ENCODE results near the gene PTBP1.
A peak's percentile ranks its signal among the peaks of the same experiment; 100 is the strongest.

The PTBP1 gene

DNA sequence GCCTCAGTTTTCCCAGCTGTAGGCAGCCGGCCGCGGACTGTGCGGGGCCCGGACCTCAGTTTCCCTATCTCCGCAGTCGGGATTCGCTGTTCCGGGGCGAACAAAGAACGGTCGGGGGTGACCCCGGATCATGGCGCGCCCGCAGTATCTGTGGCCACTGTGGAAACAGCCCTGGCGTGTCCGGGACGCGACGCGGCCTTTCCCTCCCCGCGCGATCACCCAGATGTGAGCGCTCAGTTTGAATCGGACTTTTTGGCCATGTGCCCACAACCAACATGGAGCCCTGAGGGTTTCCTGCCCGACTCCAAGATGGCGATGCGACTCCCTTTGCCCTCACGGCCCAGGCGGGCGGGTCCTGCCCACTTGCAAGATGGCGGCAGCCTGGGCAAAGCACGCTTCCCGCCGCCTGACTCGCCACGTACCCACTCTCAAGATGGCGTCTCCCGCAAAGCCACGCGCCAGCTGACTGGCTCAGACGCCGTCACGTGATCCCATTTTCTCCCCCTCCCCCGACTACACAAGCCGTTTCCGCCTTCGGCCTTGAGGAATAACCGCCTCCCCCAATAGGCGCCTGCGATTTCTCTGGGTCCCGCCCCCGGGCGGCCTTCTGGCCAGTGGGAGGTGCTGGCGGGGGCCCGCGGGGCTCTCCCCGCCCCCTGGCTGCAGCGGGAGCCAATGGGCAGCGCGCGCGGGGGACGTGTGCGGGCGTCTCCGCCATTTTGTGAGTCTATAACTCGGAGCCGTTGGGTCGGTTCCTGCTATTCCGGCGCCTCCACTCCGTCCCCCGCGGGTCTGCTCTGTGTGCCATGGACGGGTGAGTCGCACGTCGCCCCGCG, at the start of gene PTBP1:
TSS of gene PTBP1 (plus strand) at position 761 of the 836 bp plus-strand sequence. CDS start at position 807, 46 bp downstream.
- peak; percentile 99 for DNase-seq (ENCODE audit: low spot score)

DNA sequence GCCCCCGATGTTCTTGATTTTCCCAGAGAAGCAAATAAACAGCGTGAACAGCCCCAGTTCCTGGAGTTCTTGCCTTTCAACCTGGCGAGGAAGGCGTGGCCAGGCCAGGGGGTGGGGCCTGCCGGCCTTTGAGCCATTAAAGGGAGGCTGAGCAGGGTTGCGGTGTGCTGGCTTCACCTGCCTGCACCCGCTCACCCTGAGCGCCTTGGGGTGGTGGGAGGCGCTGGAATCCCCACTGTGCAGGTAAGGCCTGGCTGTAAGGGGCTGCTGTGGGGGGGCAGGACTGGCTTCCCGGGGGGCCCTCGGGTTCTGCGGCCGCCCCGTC, 49.0 kb upstream of the PTBP1 start:
- no peak for DNase-seq (ENCODE audit: low spot score)

DNA sequence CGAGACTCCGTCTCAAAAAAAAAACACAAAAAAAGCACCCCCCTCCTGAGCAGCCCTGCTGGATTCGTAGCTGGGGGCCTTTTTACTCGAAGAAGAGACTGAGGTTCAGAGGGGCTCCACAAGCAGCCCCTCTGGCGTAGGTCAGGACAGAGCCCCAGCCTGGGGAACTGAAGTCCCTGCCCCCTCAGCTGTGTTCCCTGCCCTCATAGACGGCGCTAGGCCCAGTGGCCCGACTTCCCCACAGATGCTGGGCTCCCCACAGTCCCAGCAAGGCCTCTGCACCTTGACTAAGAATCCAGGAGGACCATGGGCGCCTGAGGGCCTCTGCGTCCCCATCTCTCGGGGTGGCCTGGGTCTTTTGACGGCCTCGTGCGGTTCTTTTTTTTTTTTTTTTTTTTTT, 47.4 kb upstream of the PTBP1 start:
- DNase-seq (ENCODE audit: low spot score) = no peak

DNA sequence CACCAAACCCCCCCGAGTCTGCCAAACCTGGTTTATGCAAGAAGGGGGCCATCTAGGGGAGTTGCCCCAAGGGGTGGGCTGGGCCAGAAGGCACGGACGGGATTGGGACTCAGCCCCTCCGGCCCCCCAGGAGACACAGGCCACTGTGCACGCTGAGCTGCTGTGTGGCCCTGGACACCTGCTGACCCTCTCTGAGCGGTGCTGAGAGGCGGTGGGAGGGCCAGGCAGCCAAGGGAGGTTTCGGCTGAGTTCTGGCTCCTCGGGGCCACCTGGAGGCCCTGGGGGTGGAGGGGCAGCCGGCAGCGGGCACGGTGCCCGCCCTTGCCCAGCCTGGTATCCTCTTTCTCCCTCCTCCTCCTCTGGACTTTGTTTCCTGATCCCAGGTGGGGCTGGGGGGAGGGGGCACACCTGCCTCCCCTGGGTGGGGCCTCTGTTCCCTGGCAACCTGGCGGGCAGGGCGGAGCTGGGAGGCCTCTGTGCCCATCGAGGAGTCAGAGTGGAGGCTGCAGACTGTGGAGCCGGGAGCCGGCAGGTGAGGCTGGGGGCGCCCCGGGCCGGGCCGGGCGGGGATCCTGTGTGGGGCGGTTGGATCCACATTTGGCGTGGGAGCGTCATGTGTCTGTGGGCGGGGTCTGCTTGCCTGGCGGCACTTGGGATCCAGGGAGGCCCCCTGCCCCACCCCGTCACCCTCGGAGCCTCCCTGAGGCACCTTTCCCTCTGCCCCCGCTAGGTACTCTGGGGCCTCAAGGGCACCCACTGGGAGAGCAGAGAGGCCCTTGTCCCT, 46.4 kb upstream of the PTBP1 start, which contains the start of gene MISP:
TSS of gene MISP (plus strand) at position 473 of the 784 bp plus-strand sequence. CDS start 5,835 bp downstream, outside the sequence.
- DNase-seq (ENCODE audit: low spot score) = no peak

DNA sequence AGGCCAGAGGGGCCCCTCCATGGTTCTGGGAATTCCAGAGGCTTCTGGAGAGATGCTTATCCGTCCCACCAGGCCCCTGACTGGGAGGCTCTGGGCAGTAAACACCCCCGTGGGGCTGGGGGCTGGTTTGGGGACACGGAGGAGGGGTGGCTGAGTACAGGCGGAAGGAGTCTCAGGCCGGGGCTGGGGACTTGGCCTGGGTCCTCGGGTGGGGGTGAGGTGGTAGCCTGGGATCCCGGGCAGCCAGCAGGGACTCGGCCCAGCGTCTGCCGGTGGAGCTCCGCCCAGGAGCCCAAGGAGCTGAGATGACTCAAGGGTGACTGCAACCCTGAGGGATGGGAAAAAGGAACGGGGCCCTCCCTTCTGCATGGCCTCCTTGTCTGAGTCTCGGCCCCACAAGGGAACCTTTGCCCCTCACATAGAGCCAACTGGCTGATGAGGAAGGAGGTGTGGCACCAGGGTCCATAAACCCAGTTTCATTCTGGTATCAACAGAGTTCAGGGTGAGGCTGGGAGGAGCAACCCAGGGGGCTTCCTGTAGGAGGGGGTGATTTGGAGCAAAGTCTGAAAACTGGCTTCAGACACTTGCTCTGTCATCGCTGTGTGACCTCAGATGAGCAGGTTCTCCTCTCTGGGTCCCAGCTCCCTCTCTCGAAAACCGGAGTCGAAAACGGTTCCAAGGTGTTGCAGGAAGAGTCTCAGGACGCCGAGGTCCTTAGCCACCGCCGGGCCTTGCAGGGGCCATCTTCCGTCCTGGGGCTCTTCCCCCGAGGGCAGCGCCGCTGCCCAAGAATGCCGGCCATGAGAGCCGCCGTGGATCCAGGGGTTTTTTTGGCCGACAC, 45.5 kb upstream of the PTBP1 start:
- DNase-seq (ENCODE audit: low spot score) = peak; percentile 96

DNA sequence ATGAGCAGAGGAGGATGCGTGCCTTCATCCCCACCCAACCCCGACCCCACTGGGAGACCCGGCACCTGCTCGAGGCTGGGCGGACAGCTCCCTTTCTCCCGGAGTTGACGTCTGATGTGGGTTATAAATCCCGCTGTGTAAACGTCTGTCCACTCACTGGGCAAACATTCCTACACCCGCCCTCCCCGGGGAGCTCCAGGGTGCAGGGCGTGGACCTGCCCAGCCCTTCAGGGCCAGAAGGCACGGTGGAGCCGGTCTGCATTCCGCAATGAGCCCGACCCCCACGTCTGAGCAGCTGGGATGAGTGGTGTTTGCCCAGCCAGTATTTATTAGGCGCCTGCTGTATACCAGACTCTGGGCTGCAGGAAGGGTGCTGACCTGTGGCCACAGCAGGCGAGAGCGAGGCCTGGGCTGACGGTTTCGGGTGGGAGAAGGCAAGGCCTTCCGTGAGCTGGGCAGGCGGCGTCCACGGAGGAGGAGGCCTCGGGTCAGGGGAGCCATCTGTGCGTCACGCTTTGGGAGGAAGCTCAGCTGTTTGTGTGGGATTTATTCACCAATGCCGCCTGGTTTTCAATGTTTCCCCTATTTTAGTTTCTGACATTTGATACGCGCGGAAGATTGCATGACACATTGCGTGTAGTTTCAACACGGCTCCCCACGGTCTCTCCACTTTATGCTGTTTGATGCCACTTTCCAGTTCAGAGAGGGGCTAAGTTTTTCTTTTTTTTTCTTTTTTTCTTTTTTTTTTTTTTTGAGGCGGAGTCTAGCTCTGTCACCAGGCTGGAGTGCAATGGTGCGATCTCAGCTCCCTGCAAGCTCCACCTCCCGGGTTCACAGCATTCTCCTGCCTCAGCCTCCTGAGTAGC, 44.4 kb upstream of the PTBP1 start:
- peak; percentile 78 for DNase-seq (ENCODE audit: low spot score)

DNA sequence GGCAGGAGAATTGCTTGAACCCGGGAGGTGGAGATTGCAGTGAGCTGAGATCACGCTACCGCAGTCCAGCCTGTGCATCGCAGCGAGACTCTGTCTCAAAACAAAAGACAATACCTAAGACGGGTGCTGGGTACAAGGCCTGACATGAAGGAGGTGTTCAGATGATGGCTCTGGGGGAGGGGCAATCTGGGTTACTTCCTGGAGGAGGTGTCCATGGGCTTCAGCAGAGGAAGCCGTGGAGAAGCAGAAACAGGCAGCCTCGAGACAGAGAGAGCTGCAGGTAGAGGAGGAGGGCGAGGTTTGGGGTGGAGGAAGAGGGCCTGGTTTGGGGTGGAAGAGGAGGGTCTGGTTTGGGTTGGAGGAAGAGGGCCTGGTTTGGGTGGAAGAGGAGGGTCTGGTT, 42.7 kb upstream of the PTBP1 start:
- DNase-seq (ENCODE audit: low spot score) = no peak

DNA sequence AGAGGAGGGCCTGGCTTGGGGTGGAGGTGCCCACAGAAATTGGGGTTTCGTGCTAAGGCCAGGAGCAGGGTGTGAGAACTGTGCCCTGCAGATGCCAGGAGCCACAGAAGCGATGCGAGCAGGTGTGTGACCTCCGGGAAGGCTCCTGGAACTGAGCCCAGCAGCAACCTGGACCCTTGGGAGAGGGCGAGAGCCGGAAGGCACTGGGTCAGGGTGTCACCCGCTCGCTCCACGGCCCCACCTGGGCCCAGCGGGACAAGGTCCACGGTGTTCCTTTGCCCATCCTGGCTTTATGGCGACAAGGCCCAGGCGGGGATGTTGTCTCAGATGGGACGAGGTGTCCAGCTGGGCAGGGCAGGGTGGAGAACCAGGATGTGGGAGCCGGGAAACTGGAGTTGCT, 42.2 kb upstream of the PTBP1 start:
- DNase-seq (ENCODE audit: low spot score) = no peak

DNA sequence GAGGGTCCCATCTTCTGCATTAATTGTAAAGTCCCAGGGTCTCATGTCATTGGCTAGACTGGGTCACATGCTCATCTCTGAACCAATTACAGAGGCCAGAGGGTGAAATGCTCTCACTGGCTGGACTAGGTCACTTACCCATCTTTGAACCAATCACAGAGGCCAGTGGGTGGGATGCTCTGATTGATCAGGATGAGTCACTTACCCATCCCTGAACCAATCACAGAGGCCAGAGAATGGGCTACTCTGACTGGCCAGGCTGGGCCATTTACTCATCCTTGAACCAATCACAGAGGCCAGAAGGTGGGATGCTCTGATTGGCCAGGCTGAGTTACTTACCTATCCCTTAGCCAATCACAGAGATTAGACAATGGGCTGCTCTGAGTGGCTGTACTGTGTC, 41.0 kb upstream of the PTBP1 start:
- peak; percentile 31 for DNase-seq (ENCODE audit: low spot score)

DNA sequence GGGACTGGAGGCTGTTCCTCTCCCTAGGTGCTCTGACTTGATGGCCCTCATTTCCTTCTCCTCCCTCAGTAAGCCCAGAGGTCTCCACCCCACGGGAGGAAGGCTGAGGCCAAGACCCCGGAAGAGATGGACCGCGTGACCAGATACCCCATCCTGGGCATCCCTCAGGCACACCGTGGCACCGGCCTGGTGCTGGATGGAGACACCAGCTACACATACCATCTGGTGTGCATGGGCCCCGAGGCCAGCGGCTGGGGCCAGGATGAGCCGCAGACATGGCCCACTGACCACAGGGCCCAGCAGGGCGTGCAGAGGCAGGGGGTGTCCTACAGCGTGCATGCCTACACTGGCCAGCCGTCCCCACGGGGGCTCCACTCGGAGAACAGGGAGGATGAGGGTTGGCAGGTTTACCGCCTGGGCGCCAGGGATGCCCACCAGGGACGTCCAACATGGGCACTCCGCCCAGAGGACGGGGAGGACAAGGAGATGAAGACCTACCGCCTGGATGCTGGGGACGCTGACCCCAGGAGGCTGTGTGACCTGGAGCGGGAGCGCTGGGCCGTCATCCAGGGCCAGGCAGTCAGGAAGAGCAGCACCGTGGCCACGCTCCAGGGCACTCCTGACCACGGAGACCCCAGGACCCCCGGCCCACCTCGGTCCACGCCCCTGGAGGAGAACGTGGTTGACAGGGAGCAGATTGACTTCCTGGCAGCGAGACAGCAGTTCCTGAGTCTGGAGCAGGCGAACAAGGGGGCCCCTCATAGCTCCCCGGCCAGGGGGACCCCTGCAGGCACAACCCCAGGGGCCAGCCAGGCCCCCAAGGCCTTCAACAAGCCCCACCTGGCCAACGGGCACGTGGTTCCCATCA, 40.2 kb upstream of the PTBP1 start:
- DNase-seq (ENCODE audit: low spot score) = no peak

DNA sequence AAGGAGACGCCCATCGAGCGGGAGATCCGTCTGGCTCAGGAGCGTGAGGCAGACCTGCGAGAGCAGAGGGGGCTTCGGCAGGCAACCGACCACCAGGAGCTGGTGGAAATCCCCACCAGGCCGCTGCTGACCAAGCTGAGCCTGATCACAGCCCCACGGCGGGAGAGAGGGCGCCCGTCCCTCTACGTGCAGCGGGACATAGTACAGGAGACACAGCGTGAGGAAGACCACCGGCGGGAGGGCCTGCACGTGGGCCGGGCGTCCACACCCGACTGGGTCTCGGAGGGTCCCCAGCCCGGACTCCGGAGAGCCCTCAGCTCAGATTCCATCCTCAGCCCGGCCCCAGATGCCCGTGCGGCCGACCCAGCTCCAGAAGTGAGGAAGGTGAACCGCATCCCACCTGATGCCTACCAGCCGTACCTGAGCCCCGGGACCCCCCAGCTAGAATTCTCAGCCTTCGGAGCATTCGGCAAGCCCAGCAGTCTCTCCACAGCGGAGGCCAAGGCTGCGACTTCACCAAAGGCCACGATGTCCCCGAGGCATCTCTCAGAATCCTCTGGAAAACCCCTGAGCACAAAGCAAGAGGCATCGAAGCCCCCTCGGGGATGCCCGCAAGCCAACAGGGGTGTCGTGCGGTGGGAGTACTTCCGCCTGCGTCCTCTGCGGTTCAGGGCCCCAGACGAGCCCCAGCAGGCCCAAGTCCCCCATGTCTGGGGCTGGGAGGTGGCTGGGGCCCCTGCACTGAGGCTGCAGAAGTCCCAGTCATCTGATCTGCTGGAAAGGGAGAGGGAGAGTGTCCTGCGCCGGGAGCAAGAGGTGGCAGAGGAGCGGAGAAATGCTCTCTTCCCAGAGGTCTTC, 39.2 kb upstream of the PTBP1 start:
- DNase-seq (ENCODE audit: low spot score) = no peak

DNA sequence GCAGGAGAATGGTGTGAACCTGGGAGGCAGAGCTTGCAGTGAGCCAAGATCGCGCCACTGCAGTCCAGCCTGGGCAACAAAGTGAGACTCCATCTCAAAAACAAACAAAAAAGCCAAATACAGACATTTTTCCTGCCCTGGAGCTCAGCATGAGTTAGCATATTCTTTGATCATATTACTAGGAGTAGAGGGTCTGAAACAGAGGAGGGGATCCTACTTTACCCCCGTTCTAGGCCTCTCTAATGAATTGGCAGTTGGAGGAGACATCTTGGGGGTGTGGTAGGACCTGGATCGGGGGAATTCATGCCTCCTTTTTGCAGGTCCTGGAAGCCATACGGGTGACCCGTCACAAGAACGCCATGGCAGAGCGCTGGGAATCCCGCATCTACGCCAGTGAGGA, 34.1 kb upstream of the PTBP1 start:
- DNase-seq (ENCODE audit: low spot score) = no peak

DNA sequence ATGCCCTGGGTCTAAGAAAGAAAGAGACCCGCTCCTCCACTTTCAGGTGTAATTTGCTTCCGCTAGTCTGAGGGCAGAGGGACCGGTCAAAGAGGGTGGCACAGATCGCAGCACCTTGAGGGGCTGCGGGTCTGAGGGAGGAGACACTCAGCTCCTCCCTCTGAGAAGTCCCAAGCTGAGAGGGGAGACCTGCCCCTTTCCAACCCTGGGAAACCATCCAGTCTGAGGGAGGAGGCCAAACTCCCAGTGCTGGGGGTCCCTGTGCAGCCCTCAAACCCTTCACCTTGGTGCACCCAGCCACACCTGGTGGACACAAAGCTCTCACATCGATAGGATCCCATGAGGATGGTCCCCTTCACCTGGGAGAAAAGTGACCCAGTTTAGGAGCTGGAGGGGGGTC, 33.4 kb upstream of the PTBP1 start:
- DNase-seq (ENCODE audit: low spot score) = no peak

DNA sequence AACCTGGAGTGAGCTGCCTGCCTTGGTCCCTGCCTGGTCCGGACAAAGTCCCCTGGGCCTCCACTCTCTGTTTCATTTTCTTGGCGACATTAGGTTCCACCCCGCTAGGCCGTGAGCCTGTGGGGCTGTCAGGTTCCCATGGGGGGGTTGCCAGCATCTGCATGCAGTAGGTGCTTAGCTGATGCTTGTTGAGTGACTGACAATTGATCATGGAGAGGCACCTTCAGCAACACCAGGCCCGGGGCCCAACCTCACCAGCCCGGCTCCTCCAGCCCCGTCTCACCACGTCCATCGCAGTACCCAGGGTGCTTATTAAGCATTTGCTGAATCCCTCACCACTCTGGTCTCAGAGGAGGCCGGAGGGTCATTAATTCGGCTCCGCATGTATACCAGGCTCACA, 33.0 kb upstream of the PTBP1 start:
- no peak for DNase-seq (ENCODE audit: low spot score)

DNA sequence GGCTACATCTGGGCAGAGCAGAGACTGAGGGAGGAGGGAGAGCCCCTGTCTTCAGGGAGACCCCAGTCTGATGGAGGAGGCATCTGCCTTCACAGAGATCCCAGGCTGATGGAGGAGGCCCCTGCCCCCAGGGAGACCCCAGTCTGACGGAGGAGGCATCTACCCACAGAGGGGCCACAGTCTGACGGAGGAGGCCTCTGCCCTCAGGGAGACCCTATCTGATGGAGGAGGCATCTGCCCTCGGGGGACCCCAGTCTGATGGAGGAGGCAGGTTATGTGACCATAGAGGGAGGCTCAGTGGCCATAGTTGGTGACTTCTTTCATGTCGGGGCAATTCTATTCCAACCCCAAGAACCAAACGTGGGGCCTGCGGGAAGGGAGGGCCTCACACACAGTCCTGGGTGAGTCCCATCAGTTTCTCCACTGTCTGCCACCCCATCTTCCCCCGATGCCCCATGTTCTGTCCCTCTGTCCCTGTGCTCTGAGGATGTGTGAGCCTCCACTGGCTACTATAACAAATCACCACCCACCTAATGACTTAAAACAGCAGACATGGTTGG, 32.0 kb upstream of the PTBP1 start:
- DNase-seq (ENCODE audit: low spot score) = no peak

DNA sequence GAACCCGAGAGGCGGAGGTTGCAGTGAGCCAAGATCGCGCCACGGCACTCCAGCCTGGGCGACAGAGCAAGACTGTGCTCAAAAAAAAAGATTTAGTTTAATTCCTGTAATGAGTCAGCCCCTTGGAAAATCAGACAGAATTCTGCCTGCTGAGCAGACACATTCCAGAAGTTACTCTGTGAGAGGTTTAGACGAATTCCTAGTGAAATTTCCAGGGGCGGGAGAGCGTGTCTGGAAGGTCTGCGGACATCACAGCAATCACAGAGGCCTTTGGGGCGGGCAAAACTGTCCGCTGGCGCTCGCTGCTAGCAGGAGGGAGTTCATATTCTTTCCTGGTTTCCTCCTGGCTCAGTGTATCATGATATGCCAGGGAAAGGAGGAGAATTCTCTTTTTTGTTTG, 28.8 kb upstream of the PTBP1 start:
- peak; percentile 90 for DNase-seq (ENCODE audit: low spot score)

DNA sequence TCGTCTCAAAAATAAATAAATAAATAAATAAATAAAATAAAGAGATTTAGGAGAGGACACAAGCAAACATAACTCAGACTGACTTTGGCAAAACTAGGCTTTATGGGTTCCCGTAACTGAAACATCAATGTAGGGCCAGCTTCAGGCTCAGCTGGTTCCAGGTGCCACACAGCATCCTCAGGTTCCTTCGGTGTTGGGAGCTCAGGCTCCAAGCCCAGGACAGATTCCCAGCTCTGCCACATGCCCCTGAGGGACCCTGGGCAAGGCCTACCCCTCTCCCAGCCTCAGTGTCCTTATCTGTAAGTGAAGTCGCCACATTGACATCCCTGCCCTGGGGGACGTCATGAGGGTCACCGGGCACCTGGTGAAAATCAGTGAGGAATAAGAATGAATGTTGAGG, 27.6 kb upstream of the PTBP1 start:
- no peak for DNase-seq (ENCODE audit: low spot score)

DNA sequence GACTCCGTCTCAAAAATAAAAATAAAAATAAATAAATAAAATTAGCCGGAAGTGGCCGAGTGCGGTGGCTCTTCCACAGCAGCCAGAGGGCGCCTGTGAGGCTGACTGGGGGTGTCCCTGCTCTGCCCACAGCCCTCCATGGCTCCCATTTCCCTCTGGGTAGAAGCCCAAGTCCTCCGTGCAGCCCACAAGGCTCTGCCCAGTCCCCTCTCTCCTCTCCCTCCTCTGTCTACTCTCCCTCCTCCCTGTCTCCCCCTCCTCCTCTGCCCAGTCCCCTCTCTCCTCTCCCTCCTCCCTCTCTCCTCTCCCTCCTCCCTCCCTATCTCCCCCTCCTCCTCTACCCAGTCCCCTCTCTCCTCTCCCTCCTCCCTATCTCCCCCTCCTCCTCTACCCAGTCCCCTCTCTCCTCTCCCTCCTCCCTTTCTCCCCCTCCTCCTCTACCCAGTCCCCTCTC, 25.9 kb upstream of the PTBP1 start:
- DNase-seq (ENCODE audit: low spot score) = peak; percentile 73

DNA sequence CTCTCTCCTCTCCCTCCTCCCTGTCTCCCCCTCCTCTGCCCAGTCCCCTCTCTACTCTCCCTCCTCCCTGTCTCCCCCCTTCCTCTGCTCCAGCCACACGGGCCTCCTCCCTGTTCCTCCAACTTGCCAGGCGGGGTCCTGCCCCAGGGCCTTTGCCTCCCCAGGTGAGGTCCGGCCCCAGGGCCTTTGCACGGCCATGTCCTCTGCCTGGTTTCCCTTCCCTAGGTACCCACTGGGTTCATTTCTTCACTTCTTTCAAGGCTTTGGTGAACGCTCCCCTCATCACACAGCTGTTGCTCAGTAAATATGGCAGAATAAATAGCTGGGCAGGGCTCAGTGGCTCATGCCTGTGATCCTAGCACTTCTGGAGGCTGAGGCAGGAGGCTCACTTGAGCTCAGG, 25.2 kb upstream of the PTBP1 start:
- no peak for DNase-seq (ENCODE audit: low spot score)
